Measurements from ENCODE around the gene SMCO2. TPM values are rescaled to one million over a fixed set of nuclear protein-coding genes. Genes with fewer than 3 reads are reported as not detected.

The SMCO2 gene
- polyA plus RNA-seq, 3 donors, result 17.4 TPM; not detected in 2

DNA sequence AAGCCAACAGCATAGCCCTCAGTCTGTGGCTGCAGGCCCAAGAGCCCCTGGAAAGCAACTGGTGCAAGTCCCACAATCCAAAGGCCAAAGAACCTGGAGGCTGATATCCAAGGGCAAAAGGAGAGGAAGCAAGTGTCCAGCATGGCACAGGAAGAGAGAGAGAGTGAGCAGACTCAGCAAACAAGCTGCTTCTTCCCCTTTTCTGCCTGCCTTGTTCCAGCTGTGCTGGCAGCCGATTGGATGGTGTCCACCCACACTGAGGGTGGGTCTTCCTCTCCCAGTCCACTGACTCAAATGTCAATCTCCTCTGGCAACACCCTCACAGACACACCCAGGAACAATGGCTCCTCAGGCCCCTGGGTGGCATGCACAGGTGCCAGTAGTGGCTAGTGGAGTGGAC lies 33.5 kb downstream of the SMCO2 start:
- no peak overlapping the region for H3K9ac ChIP-seq (ENCODE audit: insufficient read depth, low read length, poor library complexity, severe bottlenecking)
- no peak for DNase-seq

DNA sequence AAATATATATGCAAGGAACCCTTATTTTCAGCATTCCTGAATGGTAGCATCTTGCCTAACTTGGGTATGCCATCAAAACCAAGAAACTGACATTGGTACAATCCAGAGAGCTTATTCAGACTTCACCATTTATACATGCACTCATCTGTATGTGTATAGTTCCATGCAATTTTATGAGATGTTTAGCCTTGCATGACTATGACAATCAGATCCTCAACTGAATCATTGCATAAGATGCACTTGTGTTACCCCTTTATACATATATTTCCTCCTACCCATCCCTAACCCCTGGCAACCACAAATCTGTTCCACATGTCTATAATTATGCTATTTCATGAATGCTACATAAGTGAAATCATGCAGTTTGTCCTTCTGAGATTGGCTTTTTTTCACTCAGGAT lies 40.4 kb downstream of the SMCO2 start:
- intact Hi-C loops (cut with micrococcal nuclease), result no loop called here
- Mint-ChIP-seq H3K4me3 (no peak overlapping the region), H3K27me3 (ENCODE audit: low read depth in 3 of 3) (no peaks in the 10 kb centered on the region), H3K4me1 (no peaks in the 10 kb centered on the region), H3K27ac (no peak overlapping the region), H3K9me3 (peaks cover 0 to 3% (median 0%) of the 10 kb centered on the region in 7 donors), H3K36me3 (no peaks in the 10 kb centered on the region)
- TF ChIP-seq, protein P1, sequence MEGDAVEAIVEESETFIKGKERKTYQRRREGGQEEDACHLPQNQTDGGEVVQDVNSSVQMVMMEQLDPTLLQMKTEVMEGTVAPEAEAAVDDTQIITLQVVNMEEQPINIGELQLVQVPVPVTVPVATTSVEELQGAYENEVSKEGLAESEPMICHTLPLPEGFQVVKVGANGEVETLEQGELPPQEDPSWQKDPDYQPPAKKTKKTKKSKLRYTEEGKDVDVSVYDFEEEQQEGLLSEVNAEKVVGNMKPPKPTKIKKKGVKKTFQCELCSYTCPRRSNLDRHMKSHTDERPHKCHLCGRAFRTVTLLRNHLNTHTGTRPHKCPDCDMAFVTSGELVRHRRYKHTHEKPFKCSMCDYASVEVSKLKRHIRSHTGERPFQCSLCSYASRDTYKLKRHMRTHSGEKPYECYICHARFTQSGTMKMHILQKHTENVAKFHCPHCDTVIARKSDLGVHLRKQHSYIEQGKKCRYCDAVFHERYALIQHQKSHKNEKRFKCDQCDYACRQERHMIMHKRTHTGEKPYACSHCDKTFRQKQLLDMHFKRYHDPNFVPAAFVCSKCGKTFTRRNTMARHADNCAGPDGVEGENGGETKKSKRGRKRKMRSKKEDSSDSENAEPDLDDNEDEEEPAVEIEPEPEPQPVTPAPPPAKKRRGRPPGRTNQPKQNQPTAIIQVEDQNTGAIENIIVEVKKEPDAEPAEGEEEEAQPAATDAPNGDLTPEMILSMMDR (IDR thresholded peaks at IDR 0.05), result no peak
- no peaks in the 10 kb centered on the region for H4K20me1 ChIP-seq (ENCODE audit: insufficient read depth, low read length)
- H3K27ac ChIP-seq (ENCODE audit: low read depth in 1 of 2, low read length in 2 of 2), result no peak overlapping the region
- no peaks in the 10 kb centered on the region for H3K27me3 ChIP-seq (ENCODE audit: control insufficient read depth in 2 of 2, insufficient read depth in 2 of 2, low read length in 2 of 2)
- no peak overlapping the region for H2AFZ ChIP-seq (ENCODE audit: insufficient read depth, low read depth, low read length, poor library complexity, severe bottlenecking)
- no peak for DNase-seq
- H3K36me3 ChIP-seq (replicated peaks in 1 of 2; ENCODE audit: control insufficient read depth in 1 of 2, insufficient read depth in 2 of 2, low read length in 2 of 2), result no peaks in the 10 kb centered on the region
- H3K4me2 ChIP-seq (replicated peaks; ENCODE audit: extremely low read depth, low read length, poor library complexity, severe bottlenecking), result no peak overlapping the region
- no peaks in the 10 kb centered on the region for H3K9me3 ChIP-seq (replicated peaks in 1 of 2; ENCODE audit: control insufficient read depth in 1 of 2, insufficient read depth in 1 of 2, low read length in 2 of 2)
- no peak overlapping the region for H3K9ac ChIP-seq (ENCODE audit: insufficient read depth, low read length, poor library complexity, severe bottlenecking)
- no peak overlapping the region for H3K4me3 ChIP-seq (replicated peaks in 1 of 3; ENCODE audit: low read depth in 2 of 3, low read length in 3 of 3)
- no peaks in the 10 kb centered on the region for H3K79me2 ChIP-seq (ENCODE audit: insufficient read depth, low read length)
- H3K4me1 ChIP-seq (ENCODE audit: control insufficient read depth in 1 of 2, insufficient read depth in 2 of 2, low read length in 2 of 2), result no peaks in the 10 kb centered on the region

More for the DNA sequence above, 33.5 kb downstream of the SMCO2 start:
- H3K4me1 ChIP-seq (ENCODE audit: control insufficient read depth in 1 of 2, insufficient read depth in 2 of 2, low read length in 2 of 2), result no peaks in the 10 kb centered on the region
- no peak overlapping the region for H3K27ac Mint-ChIP-seq
- H3K79me2 ChIP-seq (ENCODE audit: insufficient read depth, low read length), result no peaks in the 10 kb centered on the region
- no peak overlapping the region for H3K4me3 Mint-ChIP-seq
- no peaks in the 10 kb centered on the region for H4K20me1 ChIP-seq (ENCODE audit: insufficient read depth, low read length)
- H3K27me3 Mint-ChIP-seq (ENCODE audit: low read depth in 3 of 3), result no peaks in the 10 kb centered on the region
- no peak overlapping the region for H3K4me2 ChIP-seq (replicated peaks; ENCODE audit: extremely low read depth, low read length, poor library complexity, severe bottlenecking)
- H3K27ac ChIP-seq (ENCODE audit: low read depth in 1 of 2, low read length in 2 of 2), result no peak overlapping the region
- TF ChIP-seq, protein P1 (IDR thresholded peaks at IDR 0.05), result no peak
- H3K9me3 ChIP-seq (replicated peaks in 1 of 2; ENCODE audit: control insufficient read depth in 1 of 2, insufficient read depth in 1 of 2, low read length in 2 of 2), result peaks cover 23 to 34% of the 10 kb centered on the region in 2 donors
- no peak overlapping the region for H3K4me3 ChIP-seq (replicated peaks in 1 of 3; ENCODE audit: low read depth in 2 of 3, low read length in 3 of 3)
- no peaks in the 10 kb centered on the region for H3K27me3 ChIP-seq (ENCODE audit: control insufficient read depth in 2 of 2, insufficient read depth in 2 of 2, low read length in 2 of 2)
- H3K36me3 Mint-ChIP-seq, result peaks cover 0 to 4% of the 10 kb centered on the region in 2 donors
- H2AFZ ChIP-seq (ENCODE audit: insufficient read depth, low read depth, low read length, poor library complexity, severe bottlenecking), result no peak overlapping the region
- peaks cover 26 to 39% (median 29%) of the 10 kb centered on the region in 7 donors for H3K9me3 Mint-ChIP-seq
- H3K4me1 Mint-ChIP-seq, result peaks cover 2% of the 10 kb centered on the region
- intact Hi-C loops (cut with micrococcal nuclease), result no loop called here
- H3K36me3 ChIP-seq (replicated peaks in 1 of 2; ENCODE audit: control insufficient read depth in 1 of 2, insufficient read depth in 2 of 2, low read length in 2 of 2), result no peaks in the 10 kb centered on the region
- WGBS (ENCODE audit: insufficient coverage), result no CpG with 5 or more reads among the region's 1 CpG
